Activated CD8-positive, alpha-beta memory T cell treated with anti-CD3 and anti-CD28 coated beads, Interleukin-2, amount 50 U/mL, for 1 hour (primary cell): ENCODE measurements around the gene NIBAN1.

Experiments
- DNase-seq: peaks from one replicate; pipeline ENCODE4 v3.0.0-alpha.2; 2020; ENCODE audit errors: extremely low read depth

Gene NIBAN1

DNA sequence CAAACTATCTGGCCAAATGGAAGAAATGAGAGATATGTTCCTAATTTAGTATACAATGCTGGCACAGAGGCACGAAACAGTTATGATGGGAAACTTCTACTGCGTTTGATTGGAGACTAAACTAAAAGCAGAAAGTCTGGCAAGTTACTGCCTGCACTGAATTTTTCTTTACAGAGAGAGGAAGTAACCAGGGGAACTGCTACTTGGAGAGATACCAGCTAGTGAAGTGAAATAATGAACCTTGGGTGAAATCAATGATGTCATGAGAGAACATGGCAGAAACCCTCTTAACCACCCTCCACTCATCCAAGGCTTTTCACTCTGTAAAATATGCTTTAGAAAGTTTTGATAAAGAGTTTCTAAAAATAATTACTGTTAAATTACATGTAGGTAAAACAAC lies 29.3 kb downstream of the NIBAN1 start:
- no peak for DNase-seq

- no peak for DNase-seq
Measured at GRCh38 chr1:184943998-184944397, 30.3 kb downstream of the NIBAN1 start.

- no peak for DNase-seq
Measured at GRCh38 chr1:184941735-184942134, 32.6 kb downstream of the NIBAN1 start.

GRCh38 chr1:184941410-184941733 lies 32.9 kb downstream of the NIBAN1 start:
- no peak for DNase-seq

GRCh38 chr1:184940694-184941409 lies 33.5 kb downstream of the NIBAN1 start:
- no peak for DNase-seq

DNA sequence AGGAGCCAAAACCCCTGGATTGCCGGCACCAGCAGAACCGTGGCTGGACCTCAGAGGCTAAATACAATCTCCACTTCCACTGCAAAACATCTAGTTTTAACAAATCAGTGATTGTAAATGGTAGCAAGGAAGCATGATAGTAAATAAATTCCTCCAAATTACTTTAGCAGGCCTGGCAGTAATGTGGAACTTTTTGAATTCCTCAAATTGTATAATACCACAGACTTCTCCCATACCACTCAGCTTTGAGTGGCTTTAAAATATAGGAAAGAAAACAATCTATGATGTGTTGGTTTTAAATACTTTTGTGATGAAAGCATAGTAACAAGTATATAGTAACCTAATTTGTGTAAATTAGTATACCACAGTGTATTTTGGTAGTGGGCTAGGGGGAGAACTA lies 34.1 kb downstream of the NIBAN1 start:
- DNase-seq: no peak

GRCh38 chr1:184937729-184938128 lies 36.6 kb downstream of the NIBAN1 start:
- DNase-seq: no peak

DNA sequence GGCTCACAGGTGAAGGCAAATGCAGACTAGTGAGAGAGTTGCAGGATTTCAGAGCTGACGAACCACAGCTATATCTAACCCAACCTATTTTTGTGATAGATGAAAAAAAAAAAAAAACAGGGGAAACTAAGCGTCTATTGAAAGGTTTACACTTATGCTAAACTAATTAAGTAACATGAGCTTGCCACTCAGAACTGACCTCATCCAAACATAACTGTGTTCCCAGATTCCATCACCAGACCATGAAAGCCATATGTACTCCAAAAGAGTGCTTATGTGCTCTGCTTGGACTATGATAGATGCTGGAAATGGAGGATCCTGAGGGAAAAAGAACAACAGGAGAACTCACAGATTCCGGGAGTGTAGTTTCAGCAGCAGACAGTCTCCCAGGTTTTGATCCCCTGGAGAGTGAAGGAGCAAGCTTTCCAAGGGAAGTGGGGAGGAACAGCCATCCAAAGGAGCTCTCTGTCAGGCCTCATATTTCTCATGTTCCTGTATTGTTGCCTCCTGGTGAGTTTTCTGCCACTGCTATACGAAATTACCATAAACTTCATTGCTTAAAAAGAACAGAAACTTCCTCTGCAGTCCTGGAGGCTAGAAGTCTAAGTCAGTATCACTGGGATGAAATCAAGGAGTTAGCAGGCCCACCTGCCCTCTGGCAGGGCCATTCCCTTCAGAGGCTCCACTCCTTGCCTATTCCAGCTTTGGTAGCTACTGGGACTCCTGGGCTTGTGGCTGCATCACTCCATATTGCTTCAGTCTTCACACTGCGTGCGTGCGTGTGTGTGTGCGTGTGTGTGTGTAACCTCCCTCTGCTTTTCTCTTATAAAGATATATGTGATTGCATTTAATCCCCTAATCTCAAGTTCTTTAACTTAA lies 38.1 kb downstream of the NIBAN1 start:
- no peak for DNase-seq

DNA sequence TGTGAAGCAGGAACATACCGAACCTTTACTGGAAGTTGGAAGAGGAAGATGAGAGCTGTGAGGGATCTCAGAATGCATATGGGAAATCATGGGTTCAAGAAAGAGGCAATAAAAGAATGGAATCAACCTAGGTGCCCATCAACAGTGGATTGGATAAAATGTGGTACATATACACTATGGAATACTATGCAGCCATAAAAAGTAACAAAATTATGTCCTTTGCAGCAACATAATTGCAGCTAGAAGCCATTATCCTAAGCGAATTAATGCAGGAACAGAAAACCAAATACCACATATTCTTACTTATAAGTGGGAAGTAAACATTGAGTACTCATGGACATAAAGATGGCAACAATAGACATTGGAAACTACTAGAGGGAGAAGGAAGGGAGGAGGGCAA lies 40.4 kb downstream of the NIBAN1 start:
- no peak for DNase-seq

GRCh38 chr1:184932319-184932718 lies 42.0 kb downstream of the NIBAN1 start:
- no peak for DNase-seq

- no peak for DNase-seq
Measured at GRCh38 chr1:184931566-184931965, 42.7 kb downstream of the NIBAN1 start.

- no peak for DNase-seq
Measured at GRCh38 chr1:184930645-184931044, 43.7 kb downstream of the NIBAN1 start.

DNA sequence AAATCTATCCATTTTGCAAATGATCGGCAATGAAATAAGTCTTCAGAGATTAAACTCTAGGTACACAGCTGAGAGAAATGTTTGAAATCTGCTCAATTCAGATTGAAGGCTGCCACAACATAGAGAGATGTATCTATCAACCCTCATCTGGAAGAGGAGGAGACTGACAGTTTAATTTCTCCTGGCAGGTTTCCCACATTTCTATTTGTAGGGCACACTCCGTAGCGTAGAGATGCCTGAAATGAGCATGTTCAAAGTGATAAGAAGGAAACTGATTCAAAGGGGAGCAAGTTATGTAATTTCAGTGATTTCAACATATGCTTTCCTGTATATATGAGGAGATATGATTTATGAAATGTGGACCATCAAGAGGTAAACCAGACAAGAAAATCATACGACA lies 44.1 kb downstream of the NIBAN1 start:
- DNase-seq: no peak

DNA sequence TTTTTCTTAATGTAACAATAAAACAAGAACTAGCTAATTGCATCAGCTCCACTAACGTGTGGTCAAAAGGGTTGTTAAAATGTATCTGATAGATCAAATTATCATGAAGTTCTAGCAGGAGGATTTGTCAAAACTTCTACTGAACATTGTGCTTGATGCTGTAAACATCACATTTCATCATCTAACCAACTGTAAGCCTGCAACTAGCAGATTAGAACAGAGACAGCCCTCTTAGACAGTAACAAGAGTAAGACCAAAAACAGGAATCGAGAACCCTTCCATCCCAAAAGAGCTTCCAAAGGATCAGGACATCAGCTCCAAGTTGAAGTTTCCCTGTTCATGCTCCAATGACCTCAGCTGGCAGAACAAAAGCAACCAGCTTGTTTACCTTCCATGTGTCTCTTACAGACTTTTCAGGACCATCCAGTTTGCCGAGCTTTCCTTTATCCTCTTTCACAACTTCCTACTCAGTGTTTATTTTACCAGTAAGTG lies 44.6 kb downstream of the NIBAN1 start:
- no peak for DNase-seq

- DNase-seq: no peak
Measured at GRCh38 chr1:184928394-184928793, 45.9 kb downstream of the NIBAN1 start.
